Measurements from ENCODE around the gene SLC35F4. TPM values are rescaled to one million over a fixed set of nuclear protein-coding genes. Genes with fewer than 3 reads are reported as not detected.

The SLC35F4 gene
- total and polyA plus RNA-seq, 10 donors = not detected

- Histone ChIP-seq H3K36me3 (no peaks in the 10 kb centered on the region), H3K9me3 (peaks cover 0 to 23% (median 0%) of the 10 kb centered on the region in 8 donors), H3K4me3 (no peak overlapping the region), H3K27ac (no peak overlapping the region), H3K4me1 (no peaks in the 10 kb centered on the region), H3K27me3 (replicated peaks in 1 of 7) (no peaks in the 10 kb centered on the region)
- intact Hi-C loops (cut with DNase I; ENCODE audit: low total_unique reads) = no loop called here
- no peak for TF ChIP-seq POLR2A (IDR thresholded peaks at IDR 0.05)
- TF ChIP-seq POLR2AphosphoS5 (IDR thresholded peaks at IDR 0.05) = no peak
- no peak for TF ChIP-seq CTCF (IDR thresholded peaks at IDR 0.05 in 8 of 11, conservative IDR thresholded peaks at IDR 0.05 in 3 of 11)
- DNase-seq = no peak
Observed at GRCh38 chr14:57796556-57796955, 69.3 kb downstream of the SLC35F4 start.

- H3K27me3 ChIP-seq (replicated peaks in 1 of 7) = no peaks in the 10 kb centered on the region
- H3K4me1 ChIP-seq = no peaks in the 10 kb centered on the region
- intact Hi-C loops (cut with DNase I; ENCODE audit: low total_unique reads) = no loop called here
- H3K27ac ChIP-seq = no peak overlapping the region
- H3K36me3 ChIP-seq = no peaks in the 10 kb centered on the region
- no peak for DNase-seq
- 59 to 72% (median 63%) methylated on average over 3 of the region's 3 CpGs for WGBS, 5 donors
- TF ChIP-seq POLR2AphosphoS5 (IDR thresholded peaks at IDR 0.05) (no peak), CTCF (IDR thresholded peaks at IDR 0.05 in 8 of 11, conservative IDR thresholded peaks at IDR 0.05 in 3 of 11) (no peak), POLR2A (IDR thresholded peaks at IDR 0.05) (no peak)
- H3K9me3 ChIP-seq = peaks cover 4 to 72% (median 47%) of the 10 kb centered on the region in 8 donors
- no peak overlapping the region for H3K4me3 ChIP-seq
Observed at GRCh38 chr14:57785058-57785457, 80.8 kb downstream of the SLC35F4 start.

GRCh38 chr14:57771801-57772200 is 94.1 kb downstream of the SLC35F4 start:
- WGBS, 5 donors = 87 to 91% (median 89%) methylated on average over 4 of the region's 4 CpGs
- TF ChIP-seq POLR2AphosphoS5 (IDR thresholded peaks at IDR 0.05) = no peak
- no peak for TF ChIP-seq CTCF (IDR thresholded peaks at IDR 0.05 in 8 of 11, conservative IDR thresholded peaks at IDR 0.05 in 3 of 11)
- no peak for DNase-seq
- Histone ChIP-seq H3K9me3 (peaks cover 0 to 25% (median under 1%) of the 10 kb centered on the region in 8 donors), H3K27me3 (replicated peaks in 1 of 7) (no peaks in the 10 kb centered on the region), H3K4me1 (no peaks in the 10 kb centered on the region), H3K4me3 (no peak overlapping the region), H3K36me3 (no peaks in the 10 kb centered on the region), H3K27ac (no peak overlapping the region)
- intact Hi-C loops (cut with DNase I; ENCODE audit: low total_unique reads) = no loop called here

GRCh38 chr14:57769863-57770523 is 95.9 kb downstream of the SLC35F4 start:
- intact Hi-C loops (cut with DNase I; ENCODE audit: low total_unique reads) = no loop called here
- Histone ChIP-seq H3K4me1 (no peaks in the 10 kb centered on the region), H3K9me3 (peaks cover 0 to 11% (median 0%) of the 10 kb centered on the region in 8 donors), H3K4me3 (no peak overlapping the region), H3K27me3 (replicated peaks in 1 of 7) (no peaks in the 10 kb centered on the region), H3K27ac (no peak overlapping the region), H3K36me3 (no peaks in the 10 kb centered on the region)
- no peak for DNase-seq
- TF ChIP-seq CTCF (IDR thresholded peaks at IDR 0.05 in 8 of 11, conservative IDR thresholded peaks at IDR 0.05 in 3 of 11) (no peak), POLR2A (IDR thresholded peaks at IDR 0.05) (no peak), POLR2AphosphoS5 (IDR thresholded peaks at IDR 0.05) (no peak)
- 55 to 77% (median 70%) methylated on average over 5 of the region's 5 CpGs for WGBS, 5 donors
